Fibroblast of pulmonary artery (primary cell): ENCODE data around the gene SPATA25.
A peak's percentile ranks its signal among the peaks of the same experiment; 100 is the strongest.

Source experiments
- DNase-seq: peaks from one replicate; pipeline ENCODE4 v3.0.0-alpha.2; 2010; ENCODE audit warnings: low read depth
- H3K4me3 ChIP-seq: replicated peaks from 2 replicates; pipeline ENCODE4 v1.5.1; 2011; ENCODE audit warnings: low read depth, mild to moderate bottlenecking, control low read depth, low read length, moderate library complexity
- CTCF ChIP-seq: IDR thresholded peaks from 2 replicates; pipeline ENCODE4 v1.5.1; 2011; ENCODE audit warnings: mild to moderate bottlenecking, control low read depth, low read length, inconsistent platforms; ENCODE audit errors: missing control alignments

The SPATA25 gene

DNA sequence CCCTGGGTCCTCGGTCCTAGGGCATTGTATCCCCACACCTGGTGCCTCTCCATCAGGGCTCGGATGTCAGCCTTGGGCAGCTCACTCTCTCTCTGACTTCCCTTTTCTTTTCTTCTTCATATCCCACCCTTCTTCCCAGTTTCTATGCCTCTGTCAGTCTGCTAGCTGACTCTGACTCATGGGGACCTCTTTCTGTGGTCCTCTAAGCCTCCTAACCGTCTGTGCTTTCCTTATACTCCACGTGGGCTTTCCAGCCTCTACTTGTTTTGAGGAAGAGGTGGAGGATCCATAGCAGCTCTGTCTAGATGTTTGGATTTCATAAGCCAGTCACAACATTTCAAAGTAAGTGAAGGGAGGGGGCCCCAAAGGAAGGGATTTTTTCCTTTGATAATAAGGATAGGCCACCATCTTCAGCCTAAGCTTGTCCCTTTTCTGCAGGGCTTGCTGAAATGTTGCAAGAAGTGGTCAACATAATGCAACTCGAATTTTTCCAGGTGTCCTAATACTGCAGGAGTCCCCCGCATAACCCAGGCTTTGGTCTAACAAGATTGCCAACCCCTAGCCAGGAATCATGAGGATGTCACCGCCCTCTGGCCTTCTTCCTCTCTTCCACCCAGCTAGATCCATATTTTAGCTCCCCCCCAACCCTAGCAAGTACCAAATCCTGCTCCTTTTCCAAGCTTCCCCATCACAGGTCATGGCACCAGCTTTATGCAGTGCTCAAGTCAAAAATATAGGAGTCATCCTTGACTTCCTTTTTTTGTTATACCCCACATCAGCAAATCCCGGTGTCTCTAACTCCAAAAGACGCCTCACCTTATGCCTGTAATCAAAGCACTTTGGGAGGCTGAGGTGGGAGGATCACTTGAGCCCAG, 33.3 kb upstream of the SPATA25 start:
- H3K4me3 ChIP-seq: no peak overlapping the region
- no peak for TF ChIP-seq CTCF
- no peak for DNase-seq

GRCh38 chr20:45919542-45920399, 32.3 kb upstream of the SPATA25 start:
- no peak overlapping the region for H3K4me3 ChIP-seq
- no peak for TF ChIP-seq CTCF
- peak; percentile 93 for DNase-seq

DNA sequence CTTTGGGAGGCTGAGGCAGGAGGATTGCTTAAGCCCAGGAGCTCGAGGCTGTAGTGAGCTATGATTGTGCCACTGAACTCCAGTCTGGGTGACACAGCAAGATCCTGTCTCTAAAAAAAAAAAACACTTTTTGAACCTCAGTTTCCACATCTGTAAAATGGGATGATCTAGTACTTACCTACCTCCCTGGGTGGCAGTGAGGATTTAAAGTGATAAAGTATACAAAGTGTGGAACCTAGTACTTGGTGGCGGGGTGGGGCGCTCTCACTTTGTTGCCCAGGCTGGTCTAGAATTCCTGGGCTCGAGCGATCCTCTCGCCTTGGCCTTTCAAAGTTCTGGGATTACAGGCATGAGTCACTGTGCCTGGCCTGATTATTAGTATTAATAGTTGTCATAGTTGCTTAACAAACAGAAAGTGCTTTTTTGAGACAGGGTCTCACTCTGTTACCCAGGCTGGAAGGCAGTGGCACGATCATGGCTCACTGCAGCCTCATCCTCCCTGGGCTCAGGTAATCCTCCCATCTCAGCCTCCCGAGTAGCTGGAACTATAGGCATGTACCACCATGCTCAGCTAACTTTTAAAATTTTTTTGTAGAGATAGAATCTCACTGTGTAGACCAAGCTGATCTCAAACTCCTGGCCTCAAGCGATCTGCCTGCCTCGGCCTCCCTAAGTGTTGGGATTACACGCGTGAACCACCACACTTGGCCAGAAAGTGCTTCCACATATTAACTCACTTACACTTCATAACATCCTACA, 31.5 kb upstream of the SPATA25 start:
- H3K4me3 ChIP-seq: no peak overlapping the region
- DNase-seq: no peak
- no peak for TF ChIP-seq CTCF

- DNase-seq: peak; percentile 71
- H3K4me3 ChIP-seq: no peak overlapping the region
- TF ChIP-seq CTCF: no peak
Measured at GRCh38 chr20:45918182-45918737, 30.8 kb upstream of the SPATA25 start.

DNA sequence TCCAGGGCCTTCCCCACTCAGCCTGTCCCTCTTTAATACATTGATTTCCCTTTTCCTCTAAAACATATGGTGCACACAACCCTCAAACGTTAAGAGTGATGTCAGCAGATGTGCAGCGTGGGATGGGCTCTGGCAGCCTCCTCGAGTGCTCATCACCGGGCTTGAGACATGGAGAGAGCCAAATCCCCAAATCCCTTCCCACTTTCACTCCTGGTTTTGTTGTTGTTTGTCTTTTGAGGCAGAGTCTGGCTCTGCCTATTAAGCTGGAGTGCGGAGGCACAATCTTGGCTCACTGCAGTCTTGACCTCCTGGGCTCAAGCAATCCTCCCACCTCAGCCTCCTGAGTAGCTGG, 30.3 kb upstream of the SPATA25 start:
- H3K4me3 ChIP-seq: no peak overlapping the region
- no peak for TF ChIP-seq CTCF
- peak; percentile 78 for DNase-seq

- TF ChIP-seq CTCF: no peak
- DNase-seq: peak; percentile 31
- no peak overlapping the region for H3K4me3 ChIP-seq
Measured at GRCh38 chr20:45913116-45913515, 25.7 kb upstream of the SPATA25 start.
